ENCODE data around the gene NFE2L2. TPM values are rescaled to one million over a fixed set of nuclear protein-coding genes. Genes with fewer than 3 reads are reported as not detected.
"Not testable (repeated sequence)": the region's sequence is repeated elsewhere in the genome, so short reads cannot be mapped to it uniquely, and the experiment has no call there.

NFE2L2 gene
- total RNA-seq, 2 donors from 2014 or later, result 98.6 to 126 TPM

DNA sequence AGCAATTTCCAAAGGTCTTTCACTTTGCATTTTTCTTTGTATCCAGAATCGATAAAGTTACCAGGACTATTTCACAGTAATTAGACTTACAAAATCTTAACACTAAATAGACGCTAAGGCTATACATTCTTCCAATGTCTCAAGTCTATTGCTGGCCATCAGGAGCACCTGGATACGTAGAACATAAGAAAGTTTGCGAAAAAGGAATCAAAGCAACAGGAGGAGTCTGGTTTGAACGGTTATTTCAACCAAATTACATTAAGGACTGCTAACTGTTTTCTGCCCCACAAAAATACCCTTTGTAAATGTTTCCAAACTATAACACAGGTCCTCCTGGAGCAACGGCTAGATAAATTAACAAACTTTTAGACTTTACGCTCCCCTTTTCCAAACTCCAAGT, 53.4 kb downstream of the NFE2L2 start:
- TF ChIP-seq, protein P1, sequence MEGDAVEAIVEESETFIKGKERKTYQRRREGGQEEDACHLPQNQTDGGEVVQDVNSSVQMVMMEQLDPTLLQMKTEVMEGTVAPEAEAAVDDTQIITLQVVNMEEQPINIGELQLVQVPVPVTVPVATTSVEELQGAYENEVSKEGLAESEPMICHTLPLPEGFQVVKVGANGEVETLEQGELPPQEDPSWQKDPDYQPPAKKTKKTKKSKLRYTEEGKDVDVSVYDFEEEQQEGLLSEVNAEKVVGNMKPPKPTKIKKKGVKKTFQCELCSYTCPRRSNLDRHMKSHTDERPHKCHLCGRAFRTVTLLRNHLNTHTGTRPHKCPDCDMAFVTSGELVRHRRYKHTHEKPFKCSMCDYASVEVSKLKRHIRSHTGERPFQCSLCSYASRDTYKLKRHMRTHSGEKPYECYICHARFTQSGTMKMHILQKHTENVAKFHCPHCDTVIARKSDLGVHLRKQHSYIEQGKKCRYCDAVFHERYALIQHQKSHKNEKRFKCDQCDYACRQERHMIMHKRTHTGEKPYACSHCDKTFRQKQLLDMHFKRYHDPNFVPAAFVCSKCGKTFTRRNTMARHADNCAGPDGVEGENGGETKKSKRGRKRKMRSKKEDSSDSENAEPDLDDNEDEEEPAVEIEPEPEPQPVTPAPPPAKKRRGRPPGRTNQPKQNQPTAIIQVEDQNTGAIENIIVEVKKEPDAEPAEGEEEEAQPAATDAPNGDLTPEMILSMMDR (IDR thresholded peaks at IDR 0.05), result no peak
- TF ChIP-seq POLR2AphosphoS5 (IDR thresholded peaks at IDR 0.05) (no peak), POLR2A (IDR thresholded peaks at IDR 0.05) (no peak)
- Histone ChIP-seq H3K4me3 (peak overlapping the region; percentile 78 to 85), H3K36me3 (peaks cover 0 to 1% of the 10 kb centered on the region in 2 donors), H3K27me3 (replicated peaks; ENCODE audit: insufficient read depth) (no peaks in the 10 kb centered on the region), H3K27ac (peak overlapping the region; percentile 99), H3K9me3 (no peaks in the 10 kb centered on the region), H3K4me1 (replicated peaks) (peaks cover 4% of the 10 kb centered on the region)
- 39% methylated on average over 7 of the region's 7 CpGs for WGBS
- no peak for DNase-seq (ENCODE audit: low spot score)
- intact Hi-C loops (cut with DNase I), result loop anchor here (5.0 kb wide), 1 partner anchor 121 kb away; no protein-coding TSS in a partner anchor

- H3K9me3 ChIP-seq, result no peaks in the 10 kb centered on the region
- TF ChIP-seq POLR2AphosphoS5 (IDR thresholded peaks at IDR 0.05) (no peak), POLR2A (IDR thresholded peaks at IDR 0.05) (no peak)
- TF ChIP-seq, protein P1 (IDR thresholded peaks at IDR 0.05), result no peak
- H3K36me3 ChIP-seq, result no peaks in the 10 kb centered on the region
- no peaks in the 10 kb centered on the region for H3K4me1 ChIP-seq (replicated peaks)
- intact Hi-C loops (cut with DNase I), result no loop called here
- WGBS, result 97% methylated on average over 2 of the region's 2 CpGs
- no peak overlapping the region for H3K4me3 ChIP-seq
- DNase-seq (ENCODE audit: low spot score), result no peak
- no peak overlapping the region for H3K27ac ChIP-seq
- no peaks in the 10 kb centered on the region for H3K27me3 ChIP-seq (replicated peaks; ENCODE audit: insufficient read depth)
Observed at GRCh38 chr2:177207101-177207500, 57.4 kb downstream of the NFE2L2 start.

GRCh38 chr2:177204417-177204816, 60.1 kb downstream of the NFE2L2 start:
- TF ChIP-seq POLR2A (IDR thresholded peaks at IDR 0.05), result no peak
- TF ChIP-seq, protein P1 (IDR thresholded peaks at IDR 0.05), result no peak
- no peak for TF ChIP-seq POLR2AphosphoS5 (IDR thresholded peaks at IDR 0.05)

DNA sequence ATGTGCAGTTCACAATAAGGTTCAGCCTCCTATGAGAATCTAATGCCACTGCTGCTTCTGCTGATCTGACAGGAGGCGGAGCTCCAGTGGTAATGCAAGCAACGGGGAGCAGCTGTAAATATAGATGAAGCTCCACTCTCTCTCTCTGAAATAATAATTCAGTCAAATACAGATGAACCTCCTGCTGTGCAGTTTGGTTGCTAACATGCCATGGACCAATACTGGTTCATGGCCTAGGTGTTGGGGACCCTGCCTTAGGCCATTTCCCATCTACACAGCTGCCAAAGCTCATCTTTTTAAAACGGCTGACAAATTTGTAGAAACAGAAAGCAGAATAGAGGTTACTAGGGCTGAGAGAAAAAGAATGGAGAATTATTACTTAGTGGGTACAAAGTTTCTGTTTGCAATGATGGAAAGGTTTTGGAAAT, 62.6 kb downstream of the NFE2L2 start:
- Histone ChIP-seq H3K9me3 (no peaks in the 10 kb centered on the region), H3K4me3 (no peak overlapping the region), H3K27ac (no peak overlapping the region), H3K27me3 (replicated peaks; ENCODE audit: insufficient read depth) (no peaks in the 10 kb centered on the region), H3K36me3 (no peaks in the 10 kb centered on the region), H3K4me1 (replicated peaks) (no peaks in the 10 kb centered on the region)
- TF ChIP-seq, protein P1 (IDR thresholded peaks at IDR 0.05), result no peak
- TF ChIP-seq POLR2A (IDR thresholded peaks at IDR 0.05), result no peak
- TF ChIP-seq POLR2AphosphoS5 (IDR thresholded peaks at IDR 0.05), result no peak
- WGBS, result 67% methylated on average over 3 of the region's 3 CpGs
- DNase-seq (ENCODE audit: low spot score), result no peak
- intact Hi-C loops (cut with DNase I), result no loop called here

More at GRCh38 chr2:177204417-177204816, 60.1 kb downstream of the NFE2L2 start:
- no peak overlapping the region for H3K4me3 ChIP-seq
- intact Hi-C loops (cut with DNase I), result no loop called here
- no peaks in the 10 kb centered on the region for H3K27me3 ChIP-seq (replicated peaks; ENCODE audit: insufficient read depth)
- no peaks in the 10 kb centered on the region for H3K4me1 ChIP-seq (replicated peaks)
- no peaks in the 10 kb centered on the region for H3K36me3 ChIP-seq
- no peak for DNase-seq (ENCODE audit: low spot score)
- WGBS, result 80% methylated on average over 3 of the region's 3 CpGs
- no peaks in the 10 kb centered on the region for H3K9me3 ChIP-seq
- H3K27ac ChIP-seq, result no peak overlapping the region

DNA sequence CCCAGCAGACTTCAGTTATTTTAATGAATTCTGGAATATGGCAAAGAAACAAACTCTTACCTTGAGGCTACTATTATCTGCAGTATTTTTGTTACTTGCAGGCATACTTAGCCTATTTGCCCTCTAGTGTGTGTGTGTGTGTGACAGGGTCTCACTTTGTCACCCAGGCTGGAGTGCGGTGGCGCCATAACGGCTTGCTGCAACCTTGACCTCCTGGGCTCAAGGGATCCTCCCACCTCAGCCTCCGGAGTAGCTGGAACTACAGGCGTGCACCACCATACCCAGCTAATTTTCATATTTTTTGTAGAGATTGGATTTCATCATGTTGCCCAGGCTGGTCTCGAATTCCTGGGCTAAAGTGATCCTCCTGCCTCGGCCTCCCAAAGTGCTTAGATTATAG, 64.1 kb downstream of the NFE2L2 start:
- H3K36me3 ChIP-seq; H3K27ac ChIP-seq; H3K9me3 ChIP-seq; H3K27me3 ChIP-seq (replicated peaks; ENCODE audit: insufficient read depth); intact Hi-C loops (cut with DNase I); H3K4me3 ChIP-seq; H3K4me1 ChIP-seq (replicated peaks); DNase-seq (ENCODE audit: low spot score): not testable (repeated sequence)
- 93% methylated on average over 7 of the region's 7 CpGs for WGBS
